OCI-LY7 (cell line): ENCODE results near the gene FOXB1.

Experiments
- CTCF ChIP-seq: fragments of 200-600 bp; sonication (generic); conservative IDR thresholded peaks from 2 replicates; pipeline ENCODE4 v1.5.1; 2014; ENCODE audit warnings: mild to moderate bottlenecking, antibody characterized with exemption, low read length, moderate library complexity, mixed read lengths
- EZH2phosphoT487 ChIP-seq: fragments of 200-600 bp; sonication (generic); IDR thresholded peaks from 2 replicates; pipeline ENCODE4 v1.6.1; 2018; ENCODE audit warnings: low read depth, borderline replicate concordance, mild to moderate bottlenecking, mixed run types, antibody characterized with exemption, low read length, moderate library complexity, mixed read lengths

GRCh38 chr15:59958288-59958687, 45.8 kb upstream of the FOXB1 start:
- TF ChIP-seq CTCF (no peak), EZH2phosphoT487 (no peak)
